GM19397 (cell line): ENCODE measurements around the gene DHRS1.
"Not testable (repeated sequence)": the region's sequence is repeated elsewhere in the genome, so short reads cannot be mapped to it uniquely, and the experiment has no call there.

Experiments used
- ATAC-seq: cut with Tn5 transposase; IDR thresholded peaks from one replicate; pipeline ENCODE4 v1.9.1; 2021; ENCODE audit warnings: mild to moderate bottlenecking, moderate library complexity; ENCODE audit not compliant: unreplicated experiment

The DHRS1 gene

DNA sequence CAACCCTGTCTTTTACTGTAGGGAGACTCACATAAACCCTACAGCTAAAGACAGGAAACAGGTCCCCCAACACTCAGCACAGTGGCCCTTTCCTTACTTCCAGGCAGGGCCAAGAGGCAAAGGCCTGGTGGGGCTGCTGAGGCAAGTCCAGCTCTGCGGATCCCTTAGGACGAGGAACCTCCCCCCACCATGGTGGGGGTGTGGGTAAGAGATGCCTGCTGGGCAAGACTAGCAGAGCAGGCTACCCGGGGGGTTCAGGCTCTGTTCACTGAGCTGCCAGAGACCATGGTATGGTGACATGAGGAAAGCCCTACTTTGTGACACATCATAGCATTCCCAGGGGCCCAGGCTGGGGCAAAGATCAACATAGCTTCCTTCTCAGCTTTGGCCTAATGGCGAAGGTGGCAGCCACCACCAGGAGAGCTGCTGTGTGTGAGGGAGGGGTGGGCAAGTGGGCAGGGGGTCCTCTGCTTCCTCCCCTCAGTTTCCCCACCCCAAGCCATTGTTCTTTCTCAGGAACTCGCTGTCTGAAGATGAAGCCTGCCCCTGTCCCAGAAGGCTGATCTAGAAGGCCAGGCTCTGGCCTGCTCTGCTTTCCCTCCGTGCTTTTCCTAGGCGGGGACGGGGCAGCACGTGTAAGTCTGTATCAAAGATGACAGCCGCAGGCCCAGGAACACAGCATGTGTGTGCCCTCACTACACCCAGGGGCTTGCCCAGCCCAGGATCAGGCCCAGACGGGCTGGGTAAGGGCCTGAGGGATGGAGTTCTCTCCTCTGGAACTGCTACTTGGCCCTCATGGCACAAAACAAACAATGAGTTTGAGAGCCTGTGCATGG, 47.1 kb downstream of the DHRS1 start:
- ATAC-seq: no peak

DNA sequence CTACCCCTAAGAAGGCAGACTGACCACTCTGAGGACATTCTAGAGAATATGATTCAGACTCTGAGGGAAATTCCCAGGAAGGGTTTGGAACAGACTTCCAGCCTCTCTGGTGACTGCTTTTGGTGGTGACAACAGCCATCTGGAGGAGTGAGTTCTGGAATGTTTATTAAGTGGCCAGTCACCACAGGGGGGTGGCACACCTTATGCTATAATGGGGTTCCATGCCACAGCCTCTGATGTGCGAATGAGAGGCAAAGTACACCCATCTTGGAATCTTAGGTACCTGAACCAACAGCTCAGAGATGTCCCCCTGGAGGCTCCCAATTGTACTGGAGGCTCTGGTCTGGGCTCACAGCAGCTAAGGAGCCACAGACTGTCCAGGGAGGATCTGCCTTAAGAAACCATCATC, 47.7 kb downstream of the DHRS1 start:
- no peak for ATAC-seq

DNA sequence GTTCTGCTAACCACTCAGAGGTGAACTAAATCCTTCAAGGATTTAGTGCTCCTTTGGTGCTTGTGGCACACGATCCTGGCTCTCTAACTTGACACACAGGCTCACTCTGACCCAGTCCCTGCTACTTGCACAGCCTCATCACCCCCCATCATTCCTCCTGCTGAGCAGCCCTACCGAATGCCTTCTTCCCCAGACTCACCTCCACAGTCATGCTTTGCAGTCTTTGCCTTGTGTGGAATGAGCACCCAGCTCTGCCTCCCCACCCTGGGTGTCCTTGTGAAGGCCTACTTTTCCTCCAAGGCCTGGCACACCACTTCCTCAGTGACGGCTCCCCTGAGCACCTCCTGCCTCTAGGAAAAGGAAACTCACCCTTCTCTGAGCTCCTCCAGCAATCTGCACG, 49.2 kb downstream of the DHRS1 start:
- no peak for ATAC-seq

DNA sequence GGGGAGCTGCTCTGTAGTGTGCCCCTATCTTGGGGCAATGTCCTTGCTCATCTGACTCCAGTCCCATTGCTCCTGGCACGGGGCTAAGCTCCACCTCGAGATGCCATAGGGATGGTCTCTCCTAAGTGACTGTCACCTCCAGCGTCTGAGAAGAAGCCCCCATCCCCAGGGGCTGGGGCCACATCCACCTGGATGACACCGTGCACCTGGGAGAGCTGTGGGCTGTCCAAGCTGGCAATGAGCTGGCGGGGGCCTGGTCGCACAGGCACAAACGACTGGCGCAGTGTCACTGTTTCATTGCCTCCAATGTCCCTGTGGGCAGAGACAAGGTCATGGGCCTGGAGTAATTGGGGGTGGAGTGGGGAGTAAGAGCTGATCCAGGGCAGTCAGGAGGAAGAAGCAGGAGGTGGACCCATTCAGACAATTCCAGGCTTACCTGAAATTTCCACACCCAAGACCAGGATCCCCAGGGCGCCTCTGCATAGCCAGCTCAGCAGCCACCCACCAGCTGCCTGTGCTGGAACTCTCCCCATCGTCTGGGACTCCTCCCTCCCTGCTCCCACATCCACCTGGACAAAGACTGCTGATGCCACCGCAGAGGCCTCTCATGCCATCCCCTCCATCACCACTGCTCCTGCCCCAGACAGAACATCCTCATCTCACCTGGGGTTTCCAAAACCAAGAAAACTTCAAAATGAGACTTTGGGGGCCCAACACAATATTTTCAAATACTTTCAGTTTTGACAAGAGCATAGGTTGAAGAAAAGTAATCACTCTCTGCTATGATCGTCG, 50.2 kb downstream of the DHRS1 start:
- ATAC-seq: no peak

DNA sequence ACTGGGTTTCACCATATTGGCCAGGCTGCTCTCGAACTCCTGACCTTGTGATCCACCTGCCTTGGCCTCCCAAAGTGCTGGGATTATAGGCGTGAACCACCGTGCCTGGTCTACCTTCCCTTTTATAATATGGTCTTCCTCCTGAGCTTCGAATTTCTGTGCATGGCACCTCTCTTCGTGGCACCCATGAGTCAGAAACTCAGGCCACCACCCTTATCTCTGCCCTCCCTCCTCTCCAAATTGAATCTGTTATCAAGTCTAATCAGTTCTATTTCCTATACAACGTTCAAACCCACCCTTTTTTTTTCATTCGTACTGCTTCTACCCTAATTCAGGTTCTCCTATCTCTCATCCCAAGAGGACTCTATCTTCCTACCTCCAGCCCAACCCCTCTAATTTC, 52.2 kb downstream of the DHRS1 start:
- ATAC-seq: no peak

DNA sequence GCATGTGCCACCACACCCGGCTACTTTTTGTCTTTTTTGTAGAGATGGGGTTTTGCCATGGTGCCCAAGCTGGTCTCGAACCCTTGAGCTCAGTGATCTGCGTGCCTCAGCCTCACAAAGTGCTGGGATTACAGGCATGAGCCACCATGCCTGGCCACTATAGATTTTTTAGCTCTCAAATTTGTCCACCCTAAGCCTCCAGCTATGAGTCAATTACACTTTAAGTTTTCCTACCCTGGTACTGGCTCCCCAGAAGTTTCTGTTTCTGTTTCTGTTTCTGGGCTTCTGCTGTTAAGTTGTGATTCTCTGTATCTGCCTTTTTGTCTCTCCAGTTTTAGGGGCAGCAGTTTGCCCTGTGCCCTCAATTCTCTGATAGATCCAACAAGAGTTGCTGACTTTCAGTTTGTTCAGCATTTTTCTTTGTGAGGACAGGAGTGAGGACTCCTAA, 52.8 kb downstream of the DHRS1 start:
- no peak for ATAC-seq

DNA sequence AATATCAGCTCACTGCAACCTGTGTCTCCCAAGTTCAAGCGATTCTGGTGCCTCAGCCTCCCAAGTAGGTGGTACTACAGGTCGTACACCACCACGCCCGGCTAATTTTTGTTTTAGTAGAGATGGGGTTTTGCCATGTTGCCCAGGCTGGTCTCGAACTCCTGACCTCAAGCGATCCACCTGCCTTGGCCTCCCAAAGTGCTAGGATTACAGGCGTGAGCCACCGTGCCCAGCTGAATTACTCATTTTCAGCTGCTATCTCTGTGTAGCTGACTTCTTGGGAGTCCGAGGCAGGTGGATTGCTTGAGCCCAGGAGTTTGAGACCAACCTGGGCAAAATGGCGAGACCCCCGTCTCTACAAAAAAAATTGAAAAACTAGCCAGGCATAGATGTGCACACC, 54.2 kb downstream of the DHRS1 start:
- ATAC-seq: not testable (repeated sequence)

DNA sequence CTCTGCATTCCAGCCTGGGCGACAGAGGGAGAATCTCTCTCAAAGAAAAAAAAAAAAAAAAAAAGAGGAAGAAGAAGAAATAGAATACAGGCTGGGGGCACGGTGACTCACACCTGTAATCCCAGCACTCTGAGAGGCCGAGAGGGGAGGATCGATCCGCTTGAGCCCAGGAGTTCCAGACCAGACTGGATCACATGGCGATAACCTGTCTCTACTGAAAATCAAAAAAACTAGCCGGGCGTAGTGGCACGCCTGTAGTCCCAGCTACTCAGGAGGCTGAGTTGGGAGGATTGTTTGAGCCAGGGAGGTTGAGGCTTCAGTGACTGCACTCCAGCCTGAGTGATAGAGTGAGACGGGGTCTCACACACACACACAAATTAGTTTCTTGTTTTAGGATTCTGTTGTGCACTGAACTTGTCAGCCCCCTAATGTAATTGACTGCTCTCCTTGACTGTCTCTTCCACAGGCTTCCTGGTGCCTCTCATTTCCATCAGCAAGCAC, 56.2 kb downstream of the DHRS1 start:
- ATAC-seq: no peak

DNA sequence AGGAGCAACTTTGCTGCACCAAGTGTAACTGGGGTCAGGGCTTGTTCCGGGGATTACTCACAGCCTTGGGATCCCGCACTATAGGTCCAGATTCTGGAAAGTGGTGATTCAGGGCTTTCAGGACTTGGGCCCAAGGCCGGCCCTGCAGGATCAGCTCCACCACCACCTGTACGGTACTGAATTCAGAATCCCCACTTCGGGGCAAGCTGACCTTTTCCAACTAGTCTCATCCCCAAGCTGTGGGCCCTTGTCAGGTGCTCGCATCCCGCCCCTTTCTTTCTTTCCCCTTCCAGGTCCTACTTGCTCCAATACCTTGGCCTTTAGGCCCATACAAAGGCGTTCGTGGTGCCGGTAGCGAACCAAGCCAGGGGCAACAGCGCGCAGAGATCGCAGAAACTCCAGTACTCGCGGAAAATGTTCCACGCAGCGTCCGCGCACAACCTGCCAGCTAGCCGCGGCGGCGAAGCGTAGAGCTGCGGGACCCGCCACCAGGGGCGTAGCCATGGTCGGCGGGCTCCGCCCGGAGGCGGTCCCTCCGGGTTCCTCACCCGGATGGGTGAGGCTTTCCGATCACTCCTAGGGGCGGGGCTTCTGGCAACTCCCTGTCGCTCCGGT, 57.6 kb downstream of the DHRS1 start:
- peak; percentile 84 for ATAC-seq
